Skin epidermis (tissue), 12 donors: ENCODE measurements around the gene CNTNAP2.
A peak's percentile ranks its signal among the peaks of the same experiment; 100 is the strongest.

Experiments used
- H3K27ac ChIP-seq, 21 experiments: fragments of 200-600 bp; sonication (generic) in 11 of 21; one replicate each; pipeline ENCODE4 v1.5.0; 2020; ENCODE audit warnings: mild to moderate bottlenecking in 3 of 21, inconsistent platforms in 2 of 21, moderate library complexity in 2 of 21
- H3K4me3 ChIP-seq, 7 experiments: fragments of 200-600 bp; sonication (generic) in 2 of 7; one replicate each; pipeline ENCODE4 v1.5.0; 2020; ENCODE audit warnings: inconsistent platforms in 2 of 7, mild to moderate bottlenecking in 2 of 7, moderate library complexity in 1 of 7

The CNTNAP2 gene

DNA sequence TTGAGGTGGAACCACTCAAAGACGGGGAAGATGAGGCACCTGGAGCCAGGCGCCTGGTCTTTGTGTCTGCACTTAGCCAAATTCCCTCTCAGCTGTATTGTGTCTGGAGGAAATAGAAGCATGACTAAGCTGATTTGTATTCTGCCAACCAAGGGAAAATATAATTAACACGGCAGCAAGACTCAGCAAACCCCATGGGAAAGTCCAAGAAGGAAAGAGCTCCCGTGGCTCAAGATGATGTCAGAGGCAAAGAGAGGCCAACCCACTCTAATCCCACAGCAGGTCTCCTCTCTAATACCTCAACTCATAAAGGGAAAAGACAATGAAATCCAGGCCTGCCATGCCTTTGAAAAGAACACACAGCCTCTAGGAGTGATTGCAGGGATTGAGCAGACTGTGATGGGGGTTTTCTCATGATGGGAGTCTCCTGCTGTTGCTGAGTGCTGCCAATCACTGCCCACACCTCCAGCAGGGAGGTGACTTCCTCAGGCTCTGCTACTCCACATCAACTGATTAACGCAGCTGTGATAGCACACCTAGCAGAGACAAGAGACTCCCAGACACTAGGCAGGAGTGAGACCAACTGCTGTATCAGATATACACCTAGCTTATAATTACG is 2218.5 kb downstream of the CNTNAP2 start:
- Histone ChIP-seq H3K27ac (peak overlapping the region in 1 of 21 experiments; percentile 16), H3K4me3 (no peak overlapping the region)

- no peak overlapping the region for H3K4me3 ChIP-seq
- H3K27ac ChIP-seq, result no peak overlapping the region
Measured at GRCh38 chr7:148335790-148336189, 2219.2 kb downstream of the CNTNAP2 start.

DNA sequence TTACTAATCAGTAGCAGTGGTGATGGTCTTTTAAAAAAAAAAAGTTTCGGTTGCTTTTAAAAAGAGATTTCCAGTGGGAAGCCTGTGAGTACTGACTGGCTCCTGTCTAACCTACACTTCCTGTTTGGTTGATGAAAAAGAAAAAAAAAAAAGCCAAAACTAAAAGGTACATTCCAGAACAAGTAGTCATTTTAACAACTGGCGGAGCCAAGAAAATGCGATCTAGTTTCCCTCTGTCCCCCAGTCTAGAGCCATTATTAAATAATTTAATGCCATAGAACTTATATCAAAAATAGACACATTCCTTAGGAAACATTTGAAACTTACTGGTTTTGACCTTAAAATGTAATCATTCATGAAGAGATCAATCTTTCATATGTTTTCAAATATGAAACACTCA is 2219.8 kb downstream of the CNTNAP2 start:
- Histone ChIP-seq H3K4me3 (no peak overlapping the region), H3K27ac (no peak overlapping the region)

DNA sequence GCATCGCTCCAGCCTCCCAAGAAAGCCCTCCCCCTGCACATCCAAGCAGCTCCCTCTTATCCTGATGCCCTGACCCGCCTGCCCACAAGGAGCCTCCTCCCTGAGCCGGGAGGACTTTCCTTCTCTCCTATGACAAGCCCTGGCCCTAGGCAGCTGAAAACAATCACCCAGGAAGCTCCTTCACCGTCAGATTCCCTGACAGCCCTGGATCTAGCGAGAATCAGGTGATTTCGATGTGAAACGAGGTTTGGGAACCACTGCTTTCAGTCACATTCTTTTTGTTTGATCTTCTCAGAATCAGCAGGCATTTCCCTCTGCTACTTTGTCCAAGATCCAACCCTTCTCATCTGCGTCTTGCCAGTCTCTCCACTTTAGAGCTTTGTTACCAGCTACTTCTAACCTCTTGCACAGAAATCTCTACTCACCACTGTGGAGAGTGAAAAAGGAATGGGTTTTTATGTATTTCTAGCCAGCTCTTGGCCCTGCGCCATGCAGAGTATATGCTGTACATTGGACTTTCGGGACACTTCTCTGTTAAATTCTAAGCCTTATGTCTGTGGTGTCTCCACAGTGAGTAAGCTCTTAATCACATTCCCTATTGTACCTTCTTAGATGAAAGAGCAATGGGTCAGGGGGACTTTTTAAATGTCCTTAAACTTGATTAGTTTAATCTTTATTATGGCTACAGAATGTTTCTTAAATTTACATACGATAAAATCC is 2220.8 kb downstream of the CNTNAP2 start:
- no peak overlapping the region for H3K27ac ChIP-seq
- H3K4me3 ChIP-seq, result no peak overlapping the region

- H3K27ac ChIP-seq, result no peak overlapping the region
- no peak overlapping the region for H3K4me3 ChIP-seq
Measured at GRCh38 chr7:148337995-148338747, 2221.6 kb downstream of the CNTNAP2 start.

DNA sequence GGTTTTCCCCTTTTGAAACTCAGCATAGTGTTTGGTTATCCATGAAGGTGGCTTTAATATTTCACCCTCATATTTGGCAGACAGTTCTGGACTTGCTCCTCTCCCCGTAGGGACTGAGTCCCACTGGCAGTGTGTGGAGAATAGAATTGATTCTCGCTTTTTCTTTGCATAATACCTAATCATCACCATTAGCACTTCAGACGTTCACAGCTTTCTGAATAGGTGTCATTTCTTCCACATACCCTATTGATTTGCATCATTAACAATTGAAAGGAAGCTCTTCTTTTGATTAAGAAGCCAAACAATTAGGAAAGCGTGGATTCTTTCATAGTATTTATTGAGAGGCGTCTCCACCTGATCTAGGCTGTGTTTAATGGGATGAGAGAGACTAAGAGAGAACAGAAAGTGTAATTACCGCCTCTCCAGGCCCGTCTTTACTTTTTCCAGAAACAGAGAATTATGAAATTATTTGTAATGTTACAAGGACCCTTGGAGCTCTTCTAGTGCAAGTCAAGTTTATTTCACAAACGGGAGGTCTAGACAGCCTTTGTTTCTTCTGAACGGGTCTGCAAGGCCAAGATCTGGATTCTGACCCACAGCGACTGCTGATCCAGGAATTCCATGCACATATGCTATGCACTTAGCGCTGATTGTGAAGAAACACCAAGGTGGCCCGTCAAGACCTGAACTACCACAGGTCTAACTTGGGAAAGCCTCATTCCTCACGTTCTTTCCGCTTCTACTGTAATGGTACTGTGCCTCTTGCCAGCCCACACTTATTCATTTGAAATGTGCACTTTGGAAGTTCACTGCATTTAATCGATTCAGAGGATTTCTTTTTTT is 2224.1 kb downstream of the CNTNAP2 start:
- H3K4me3 ChIP-seq, result no peak overlapping the region

GRCh38 chr7:148344406-148344805 is 2227.8 kb downstream of the CNTNAP2 start:
- H3K27ac ChIP-seq, result no peak overlapping the region
- H3K4me3 ChIP-seq, result no peak overlapping the region

More for the DNA sequence above, 2224.1 kb downstream of the CNTNAP2 start:
- no peak overlapping the region for H3K27ac ChIP-seq

DNA sequence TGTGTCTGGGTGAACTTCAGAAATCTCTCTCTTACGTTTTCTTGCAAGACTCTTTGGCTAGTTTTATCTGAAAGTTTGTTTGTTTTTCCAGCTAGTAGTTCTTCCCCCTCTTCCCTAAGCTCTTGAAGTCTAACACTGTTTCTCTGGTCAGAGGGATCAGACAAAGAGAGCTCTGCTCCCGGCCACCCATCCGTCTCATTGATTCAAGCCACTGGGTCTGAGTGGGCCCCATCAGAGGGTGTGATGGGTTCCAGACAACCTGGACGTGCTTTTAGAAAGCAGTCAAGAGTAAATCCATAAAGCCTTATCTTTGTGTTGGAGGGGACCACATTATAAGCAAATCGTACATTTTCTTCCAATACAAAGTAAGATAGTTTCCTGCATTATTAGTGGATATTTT is 2231.4 kb downstream of the CNTNAP2 start:
- Histone ChIP-seq H3K4me3 (no peak overlapping the region), H3K27ac (no peak overlapping the region)

DNA sequence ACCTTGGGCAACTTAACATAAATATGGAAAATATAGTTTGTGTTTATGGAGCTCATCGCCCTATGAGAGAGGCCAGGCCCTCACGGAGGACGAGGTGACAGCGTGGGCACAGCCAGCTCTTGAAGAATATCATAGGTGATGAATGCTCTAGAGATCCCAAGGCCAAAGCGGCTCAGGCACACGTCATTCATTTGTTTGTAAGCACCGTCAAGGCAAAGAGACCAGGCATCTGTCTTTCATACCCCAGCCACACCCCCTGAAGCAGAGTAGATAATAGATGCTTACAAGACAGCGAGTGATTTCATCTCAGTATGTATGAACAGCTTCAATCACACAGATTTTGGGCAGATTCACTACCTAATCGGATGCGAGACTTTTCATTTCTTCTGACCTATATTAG is 2231.9 kb downstream of the CNTNAP2 start:
- Histone ChIP-seq H3K4me3 (no peak overlapping the region), H3K27ac (no peak overlapping the region)

- H3K27ac ChIP-seq, result no peak overlapping the region
Measured at GRCh38 chr7:148356303-148356702, 2239.7 kb downstream of the CNTNAP2 start.

GRCh38 chr7:148362541-148362940 is 2245.9 kb downstream of the CNTNAP2 start:
- H3K27ac ChIP-seq, result no peak overlapping the region
- no peak overlapping the region for H3K4me3 ChIP-seq

More at GRCh38 chr7:148356303-148356702, 2239.7 kb downstream of the CNTNAP2 start:
- H3K4me3 ChIP-seq, result no peak overlapping the region

DNA sequence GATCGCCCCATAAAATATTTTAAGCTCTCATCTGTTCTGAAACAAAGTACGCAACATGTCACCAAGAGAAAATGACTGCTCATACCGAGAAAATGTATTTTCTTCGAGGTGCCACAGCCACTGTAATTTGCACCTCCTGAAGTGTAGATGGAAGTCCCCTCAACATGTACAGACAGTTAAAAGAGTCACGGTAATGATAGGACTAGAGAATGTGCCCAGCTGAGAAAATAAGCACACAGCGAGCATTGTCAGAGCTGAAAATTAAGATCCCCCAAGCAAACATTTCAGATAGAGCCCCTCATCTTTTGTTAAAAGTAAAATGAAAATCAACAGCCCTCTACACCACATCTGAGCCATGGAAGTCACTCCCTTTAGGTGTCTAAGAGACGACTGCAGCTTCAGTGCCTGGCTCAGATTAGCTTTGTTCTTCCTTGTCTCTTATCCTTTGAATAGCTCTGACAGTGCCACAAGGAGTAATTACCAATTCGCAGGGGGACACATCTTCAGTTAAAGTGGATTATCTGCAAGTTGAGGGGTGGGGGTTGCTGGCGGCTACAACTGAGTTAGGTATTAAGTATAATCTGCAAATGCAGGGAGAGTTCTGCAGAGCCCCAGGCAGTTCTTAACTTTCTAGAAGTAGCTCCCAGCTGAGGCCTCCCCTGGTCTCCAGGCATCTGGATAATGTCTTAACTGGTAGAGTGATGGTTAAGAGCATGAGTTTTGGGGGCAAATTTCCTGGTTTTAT is 2251.3 kb downstream of the CNTNAP2 start:
- no peak overlapping the region for H3K4me3 ChIP-seq
- no peak overlapping the region for H3K27ac ChIP-seq

- Histone ChIP-seq H3K4me3 (no peak overlapping the region), H3K27ac (no peak overlapping the region)
Measured at GRCh38 chr7:148368562-148368961, 2252.0 kb downstream of the CNTNAP2 start.

DNA sequence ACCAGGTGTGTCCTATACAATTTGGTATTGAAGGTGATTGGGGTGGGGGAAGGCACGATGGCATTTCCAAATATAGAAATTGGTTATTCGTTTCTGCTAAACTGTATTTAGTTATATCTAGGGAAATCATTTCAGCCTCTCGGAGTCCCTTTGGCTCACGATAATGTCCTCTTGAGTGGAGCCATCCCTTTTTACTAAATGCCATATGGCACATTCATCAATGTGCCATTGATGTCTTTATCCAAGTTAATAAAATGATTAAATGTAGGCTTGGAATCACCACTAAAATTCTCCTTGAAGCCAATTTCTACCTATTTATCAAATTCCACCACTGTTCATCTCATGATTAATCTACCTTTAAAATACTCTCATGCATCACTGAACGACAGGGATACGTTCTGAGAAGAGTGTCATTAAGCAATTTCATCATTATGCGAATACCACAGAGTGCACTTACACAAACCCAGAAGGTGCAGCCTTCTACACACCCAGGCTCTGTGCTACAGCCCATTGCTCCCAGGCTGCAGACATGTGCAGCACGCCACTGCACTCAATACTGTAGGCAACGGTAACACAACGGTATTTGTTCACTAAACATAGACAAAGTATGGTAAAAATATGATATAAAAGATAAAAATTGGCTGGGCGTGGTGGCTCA is 2254.8 kb downstream of the CNTNAP2 start:
- Histone ChIP-seq H3K4me3 (no peak overlapping the region), H3K27ac (no peak overlapping the region)

GRCh38 chr7:148374396-148375259 is 2258.0 kb downstream of the CNTNAP2 start:
- no peak overlapping the region for H3K4me3 ChIP-seq
- H3K27ac ChIP-seq, result no peak overlapping the region

- H3K27ac ChIP-seq, result no peak overlapping the region
- no peak overlapping the region for H3K4me3 ChIP-seq
Measured at GRCh38 chr7:148379677-148380076, 2263.1 kb downstream of the CNTNAP2 start.

- H3K4me3 ChIP-seq, result no peak overlapping the region
- H3K27ac ChIP-seq, result no peak overlapping the region
Measured at GRCh38 chr7:148380596-148381419, 2264.2 kb downstream of the CNTNAP2 start.
